ENCODE data around the gene MTFR2. TPM values are rescaled to one million over a fixed set of nuclear protein-coding genes. Genes with fewer than 3 reads are reported as not detected.

The MTFR2 gene
- total RNA-seq = 6.0 and 8.1 TPM in 2 replicates

GRCh38 chr6:136249811-136250685 lies at the start of gene MTFR2:
Gene MTFR2 (minus strand): TSS chr6:136250311. CDS start chr6:136249099, 1,212 bp downstream.

GRCh38 chr6:136289579-136290409 lies 39.7 kb upstream of the MTFR2 start, which contains the start of gene BCLAF1:
Gene BCLAF1 (minus strand): TSS chr6:136289846. CDS start chr6:136279866, 9,980 bp downstream.

Other genes starting within 250 kb of the MTFR2 start
- gene BCLAF1, start 39.5 kb upstream of the MTFR2 start, total RNA-seq = 37.5 and 71.2 TPM in 2 replicates

Measured in myometrial cell (primary cell).